ENCODE results near the gene SPDYE2.
"Not testable (repeated sequence)": the region's sequence is repeated elsewhere in the genome, so short reads cannot be mapped to it uniquely, and the experiment has no call there.

The SPDYE2 gene, protein sequence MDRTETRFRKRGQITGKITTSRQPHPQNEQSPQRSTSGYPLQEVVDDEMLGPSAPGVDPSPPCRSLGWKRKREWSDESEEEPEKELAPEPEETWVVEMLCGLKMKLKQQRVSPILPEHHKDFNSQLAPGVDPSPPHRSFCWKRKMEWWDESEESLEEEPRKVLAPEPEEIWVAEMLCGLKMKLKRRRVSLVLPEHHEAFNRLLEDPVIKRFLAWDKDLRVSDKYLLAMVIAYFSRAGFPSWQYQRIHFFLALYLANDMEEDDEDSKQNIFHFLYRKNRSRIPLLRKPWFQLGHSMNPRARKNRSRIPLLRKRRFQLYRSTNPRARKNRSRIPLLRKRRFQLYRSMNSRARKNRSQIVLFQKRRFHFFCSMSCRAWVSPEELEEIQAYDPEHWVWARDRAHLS

DNA sequence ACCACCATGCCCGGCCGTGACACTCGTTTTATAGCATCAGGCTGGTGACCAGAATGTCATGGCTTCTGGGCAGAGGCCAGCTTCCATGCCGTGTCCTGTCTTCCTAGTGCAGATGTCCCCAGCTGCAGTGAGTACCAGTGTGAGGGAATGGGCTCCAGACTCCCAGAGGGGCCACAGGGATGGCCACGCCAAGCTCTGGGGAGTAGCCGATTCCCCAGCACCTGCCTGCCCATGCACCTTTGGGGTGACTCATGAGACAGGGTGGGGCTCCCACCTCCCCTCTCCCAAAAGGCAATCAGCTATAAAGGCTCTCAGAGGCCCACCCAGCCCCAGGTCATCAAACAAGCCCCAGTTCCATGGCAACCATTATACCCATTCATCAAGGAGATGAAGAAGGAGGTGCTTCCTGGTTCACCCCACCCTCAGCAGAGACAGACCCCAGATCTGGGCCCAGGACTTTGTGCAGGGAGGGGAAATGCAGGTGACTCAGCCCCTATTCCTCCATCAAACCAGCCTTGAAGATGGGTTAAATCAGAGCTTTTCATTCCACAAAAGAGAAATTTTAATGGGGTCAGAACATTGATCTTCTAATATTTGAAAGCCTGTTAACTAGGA is at the start of gene SPDYE2:
SPDYE2 (plus strand) TSS at position 419 of the 615 bp plus-strand sequence. CDS start 2,030 bp downstream, outside the sequence.
- CTCF ChIA-PET, H3K36me3 Mint-ChIP-seq, H3K9me3 Mint-ChIP-seq, H3K27ac Mint-ChIP-seq, H3K4me1 Mint-ChIP-seq, H3K27me3 Mint-ChIP-seq, H3K4me3 Mint-ChIP-seq, DNase-seq: not testable (repeated sequence)

DNA sequence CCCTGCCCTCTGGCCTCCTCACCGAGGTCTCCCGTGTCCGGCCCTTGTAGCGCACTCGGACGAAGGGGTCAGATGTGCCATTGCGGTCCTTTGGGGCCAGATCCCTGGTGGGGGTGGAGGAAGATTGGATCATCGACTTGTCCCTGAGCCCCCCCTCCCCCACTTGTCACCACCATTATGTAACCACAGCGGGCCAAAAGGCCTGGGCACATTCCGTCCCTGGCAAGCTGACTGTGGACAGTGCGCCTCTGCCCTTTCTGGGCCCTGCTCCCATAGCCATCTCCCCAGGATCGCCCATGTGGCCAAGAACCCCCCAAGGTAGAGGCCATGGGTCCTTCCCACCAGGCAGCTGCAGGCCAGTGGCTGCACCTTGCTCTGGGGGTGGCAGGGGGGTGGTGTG is 47.9 kb upstream of the SPDYE2 start:
- CTCF ChIA-PET, H3K36me3 Mint-ChIP-seq, DNase-seq, H3K4me3 Mint-ChIP-seq, H3K9me3 Mint-ChIP-seq, H3K27me3 Mint-ChIP-seq, H3K27ac Mint-ChIP-seq, H3K4me1 Mint-ChIP-seq: not testable (repeated sequence)

DNA sequence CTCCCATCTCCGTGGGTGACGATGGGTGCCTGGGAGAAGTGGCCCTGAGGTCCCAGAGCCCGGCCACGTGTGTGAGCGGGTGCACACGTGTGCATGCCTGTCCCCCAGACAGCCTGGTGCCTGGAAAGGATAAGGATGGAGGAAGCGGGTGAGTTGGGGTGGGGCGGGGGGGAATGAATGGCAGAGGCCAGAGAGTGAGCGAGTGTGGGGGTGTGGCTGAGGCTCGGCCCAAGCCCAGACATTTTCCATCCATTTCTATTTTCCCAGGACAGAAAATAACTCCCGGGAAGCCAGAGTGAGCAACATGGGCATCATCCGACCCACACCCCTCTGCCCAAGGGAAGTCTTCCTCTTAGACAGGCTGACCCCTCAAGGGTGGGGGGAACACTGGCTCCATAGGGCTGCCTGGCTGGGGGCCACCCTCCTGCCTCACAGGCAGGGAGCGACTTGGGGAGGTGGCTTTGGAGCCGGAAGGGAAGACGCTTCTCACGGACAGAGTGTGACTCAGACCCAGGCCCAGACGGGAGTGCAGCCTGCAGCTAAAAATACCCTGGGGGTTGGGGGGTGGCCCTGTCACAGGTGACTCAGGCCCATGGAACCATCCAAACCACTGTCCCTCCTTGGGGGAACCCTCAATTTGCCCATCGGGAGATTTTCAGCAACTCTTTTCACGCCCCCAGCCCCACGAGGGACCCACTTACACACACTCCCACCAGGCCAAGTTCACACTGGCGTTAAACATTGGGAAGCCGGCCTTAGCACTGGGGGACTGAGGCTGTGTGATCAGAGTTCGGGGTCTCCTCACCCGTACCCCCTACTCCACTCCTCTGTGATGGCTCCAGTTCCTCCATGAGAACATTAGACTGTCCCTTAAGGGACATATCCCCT is 45.5 kb upstream of the SPDYE2 start:
- DNase-seq, H3K9me3 Mint-ChIP-seq, CTCF ChIA-PET, H3K27me3 Mint-ChIP-seq, H3K4me3 Mint-ChIP-seq, H3K27ac Mint-ChIP-seq, H3K4me1 Mint-ChIP-seq, H3K36me3 Mint-ChIP-seq: not testable (repeated sequence)

DNA sequence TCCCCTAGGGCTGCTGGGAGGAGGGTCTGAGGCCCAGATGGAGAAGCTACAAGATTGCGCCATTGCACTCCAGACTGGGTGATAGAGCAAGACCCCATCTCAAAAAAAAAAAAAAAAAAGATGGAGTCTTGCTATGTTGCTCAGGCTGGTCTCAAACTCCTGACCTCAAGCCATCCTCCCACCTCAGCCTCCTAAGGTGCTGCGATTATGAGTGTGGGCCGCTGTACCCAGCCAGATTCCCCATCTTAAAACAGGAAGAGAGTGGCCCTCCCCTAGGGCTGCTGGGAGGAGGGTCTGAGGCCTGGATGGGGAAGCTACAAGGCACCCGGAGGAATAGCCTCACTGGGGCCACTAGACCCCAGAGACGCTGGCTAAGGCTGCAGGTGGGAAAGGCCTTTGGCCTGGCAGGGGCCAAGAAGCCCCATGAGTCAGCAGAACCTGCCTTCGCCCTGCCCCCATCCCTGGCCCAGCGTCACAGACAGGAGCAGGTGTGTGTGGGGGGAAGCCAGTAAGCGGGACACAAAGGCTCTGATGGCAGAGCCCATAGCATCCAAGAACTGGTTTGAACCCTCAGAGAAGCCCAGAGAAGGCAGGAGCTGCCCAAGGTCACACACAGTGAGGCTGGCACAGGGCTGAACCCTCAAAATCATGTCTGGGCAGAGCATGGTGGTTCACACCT is 43.5 kb upstream of the SPDYE2 start:
- H3K4me3 Mint-ChIP-seq, H3K36me3 Mint-ChIP-seq, CTCF ChIA-PET, H3K9me3 Mint-ChIP-seq, H3K27ac Mint-ChIP-seq, DNase-seq, H3K27me3 Mint-ChIP-seq, H3K4me1 Mint-ChIP-seq: not testable (repeated sequence)

DNA sequence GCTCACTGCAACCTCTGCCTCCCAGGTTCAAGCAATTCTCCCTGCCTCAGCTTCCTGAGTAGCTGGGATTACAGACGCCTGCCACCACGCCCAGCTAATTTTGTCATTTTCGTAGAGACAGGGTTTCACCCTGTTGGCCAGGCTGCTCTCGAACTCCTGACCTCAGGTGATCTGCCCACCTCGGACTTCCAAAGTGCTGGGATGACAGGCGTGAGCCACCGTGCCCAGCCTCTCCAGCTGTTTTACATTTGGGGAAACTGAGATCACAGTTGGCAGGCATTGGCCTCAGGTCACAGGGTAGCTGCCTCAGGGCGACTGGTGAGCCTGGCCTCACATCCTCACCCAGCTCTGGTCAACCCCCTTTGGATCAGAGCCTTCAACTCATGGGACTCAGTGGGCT is 40.5 kb upstream of the SPDYE2 start:
- H3K4me3 Mint-ChIP-seq, H3K27ac Mint-ChIP-seq, H3K4me1 Mint-ChIP-seq, H3K9me3 Mint-ChIP-seq, H3K27me3 Mint-ChIP-seq, CTCF ChIA-PET, H3K36me3 Mint-ChIP-seq: not testable (repeated sequence)
- DNase-seq: peak; percentile 13

DNA sequence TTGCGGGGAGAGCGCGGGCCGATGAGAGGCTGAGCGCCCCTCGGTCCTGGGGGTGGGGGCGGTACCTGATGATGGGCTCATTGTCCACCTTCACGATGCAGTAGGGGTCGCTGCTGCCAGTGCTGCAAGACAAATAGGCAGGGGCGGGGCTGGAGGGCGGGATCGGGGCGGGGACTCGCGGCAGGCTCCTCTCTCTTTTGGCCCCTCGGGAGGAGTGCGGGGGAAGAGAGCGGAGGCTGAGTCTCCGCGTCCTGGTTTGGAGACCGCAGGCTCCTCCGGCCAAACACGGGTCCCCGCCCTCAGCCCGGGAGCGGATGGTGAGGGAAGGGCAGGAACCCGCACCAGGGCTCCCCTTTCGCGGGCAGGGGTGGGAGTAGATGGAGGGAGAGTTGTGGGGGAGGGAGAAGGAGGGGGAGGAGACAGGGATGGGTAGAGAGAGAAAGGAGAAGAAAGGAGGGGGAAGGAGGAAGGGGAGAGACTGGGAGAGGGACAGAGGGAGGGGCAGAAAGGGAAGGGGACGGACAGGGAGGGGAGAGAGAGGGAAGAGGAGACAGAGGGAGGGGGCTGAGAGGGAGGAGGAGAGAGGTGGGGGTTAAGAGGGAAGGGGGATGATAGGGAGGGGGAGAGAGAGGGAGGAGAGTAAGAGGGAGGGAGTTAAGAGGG is 39.0 kb upstream of the SPDYE2 start:
- CTCF ChIA-PET, H3K27me3 Mint-ChIP-seq, H3K4me3 Mint-ChIP-seq, H3K36me3 Mint-ChIP-seq, H3K27ac Mint-ChIP-seq, H3K4me1 Mint-ChIP-seq, H3K9me3 Mint-ChIP-seq, DNase-seq: not testable (repeated sequence)

DNA sequence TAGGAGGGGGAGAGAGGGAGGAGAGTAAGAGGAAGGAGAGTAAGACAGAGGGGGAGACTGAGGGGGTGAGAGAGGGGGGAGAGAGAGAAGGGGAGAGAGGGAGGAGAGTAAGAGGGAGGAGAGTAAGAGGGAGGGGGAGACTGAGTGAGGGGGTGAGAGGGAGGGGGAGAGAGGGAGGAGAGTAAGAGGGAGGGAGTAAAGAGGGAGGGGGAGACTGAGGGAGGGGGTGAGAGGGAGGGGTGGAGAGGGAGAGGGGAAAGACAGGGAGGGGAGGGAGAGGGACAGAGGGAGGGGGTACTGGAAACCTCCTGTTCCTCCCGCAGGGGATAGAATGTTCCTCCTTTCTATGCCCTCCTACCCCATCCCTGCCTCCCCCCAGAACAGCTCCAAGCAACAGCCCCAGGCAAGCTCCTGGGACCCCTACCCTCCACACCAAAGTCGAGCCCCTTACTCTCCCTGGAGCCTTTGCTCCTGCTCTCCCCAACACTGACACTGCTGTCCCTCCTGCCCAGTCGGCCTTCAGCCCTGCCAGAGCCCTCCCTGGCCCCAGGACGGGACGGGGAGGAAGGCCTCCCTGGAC is 38.3 kb upstream of the SPDYE2 start:
- H3K4me1 Mint-ChIP-seq, H3K4me3 Mint-ChIP-seq, CTCF ChIA-PET, H3K27me3 Mint-ChIP-seq, H3K27ac Mint-ChIP-seq, H3K36me3 Mint-ChIP-seq, H3K9me3 Mint-ChIP-seq: not testable (repeated sequence)
- DNase-seq: peak; percentile 20

DNA sequence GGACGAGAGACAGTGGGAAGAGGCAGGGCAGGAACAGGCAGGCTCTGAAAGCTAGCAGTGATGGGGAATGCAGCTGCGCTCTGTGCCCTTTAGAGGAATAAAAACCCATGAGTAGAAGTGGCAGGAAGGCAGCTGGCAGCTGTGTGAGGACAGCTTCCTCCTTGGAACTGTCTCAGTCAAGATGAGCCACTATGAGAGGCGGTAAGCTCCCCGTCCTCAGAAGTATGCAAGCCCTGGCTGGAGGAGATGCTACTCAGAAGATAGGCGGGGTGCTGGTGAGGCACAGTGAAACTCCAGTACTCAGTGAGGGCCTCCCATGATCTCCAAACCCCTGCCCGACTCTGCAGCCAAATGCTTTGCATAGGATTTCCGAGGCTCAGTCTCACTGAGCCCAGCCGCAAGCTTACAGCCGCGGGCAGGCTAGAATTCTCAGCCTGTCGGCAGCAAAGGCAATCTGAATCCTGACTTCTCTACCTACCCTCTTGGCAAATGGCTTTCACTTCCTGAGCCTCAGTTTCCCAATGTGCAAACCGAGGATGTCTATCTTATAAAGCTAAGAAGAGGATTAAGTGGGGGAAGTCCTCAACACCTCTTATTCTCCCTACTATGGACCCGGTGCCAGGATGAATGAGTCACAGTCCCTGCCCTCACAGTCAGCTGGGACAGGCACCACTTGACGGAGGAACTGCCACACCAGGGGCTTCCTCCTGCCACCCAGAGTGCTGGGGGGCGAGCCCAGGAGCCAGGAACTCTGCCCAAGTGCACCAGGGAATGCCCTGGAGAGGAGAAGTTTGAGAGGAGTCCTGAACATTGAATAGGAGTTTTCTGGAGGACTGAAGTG is 35.9 kb upstream of the SPDYE2 start:
- H3K27ac Mint-ChIP-seq, H3K27me3 Mint-ChIP-seq, CTCF ChIA-PET, H3K4me3 Mint-ChIP-seq, DNase-seq, H3K9me3 Mint-ChIP-seq, H3K36me3 Mint-ChIP-seq, H3K4me1 Mint-ChIP-seq: not testable (repeated sequence)

DNA sequence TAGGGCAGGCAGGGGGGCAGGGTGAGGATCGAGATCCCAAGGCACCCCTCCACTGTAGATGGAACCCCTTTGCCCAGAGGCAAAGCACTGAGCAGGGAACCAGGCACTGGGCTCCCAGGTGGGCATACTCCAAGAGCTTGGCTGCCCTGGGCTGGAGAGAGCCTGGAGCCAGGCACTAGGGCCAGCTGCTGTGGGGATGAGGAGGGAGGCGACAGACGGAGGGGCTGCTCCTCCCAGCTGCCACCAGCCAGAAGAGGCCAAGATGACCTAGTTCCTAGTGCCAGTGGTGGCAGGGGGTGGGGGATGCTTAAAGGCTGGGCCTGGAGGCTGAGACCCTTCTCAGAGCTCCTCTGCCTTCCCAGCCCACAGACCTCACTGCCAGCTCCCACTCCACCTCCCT is 35.1 kb upstream of the SPDYE2 start:
- H3K9me3 Mint-ChIP-seq, H3K27me3 Mint-ChIP-seq, H3K27ac Mint-ChIP-seq, H3K36me3 Mint-ChIP-seq, H3K4me3 Mint-ChIP-seq, H3K4me1 Mint-ChIP-seq, DNase-seq, CTCF ChIA-PET: not testable (repeated sequence)

DNA sequence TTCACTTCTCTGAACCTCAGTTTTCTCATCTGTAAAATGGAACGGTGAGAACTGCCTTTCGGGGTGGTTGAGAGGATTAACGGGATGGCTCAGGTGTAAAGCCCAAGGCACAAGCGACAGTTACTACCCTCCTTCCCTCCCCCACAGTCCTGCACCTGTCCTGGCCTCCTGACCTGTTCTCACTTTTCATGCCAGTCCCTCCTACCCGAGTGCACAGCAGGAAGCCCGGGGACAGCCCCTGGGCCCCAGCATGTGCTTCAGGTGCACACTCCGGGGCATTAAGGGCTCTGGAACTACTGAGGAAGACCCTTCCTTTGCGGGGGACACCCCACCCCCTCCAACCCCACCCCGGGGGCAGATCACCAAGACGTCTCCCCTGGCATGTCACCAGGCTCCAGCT is 34.1 kb upstream of the SPDYE2 start:
- DNase-seq, H3K4me3 Mint-ChIP-seq, H3K4me1 Mint-ChIP-seq, H3K9me3 Mint-ChIP-seq, H3K36me3 Mint-ChIP-seq, CTCF ChIA-PET, H3K27me3 Mint-ChIP-seq, H3K27ac Mint-ChIP-seq: not testable (repeated sequence)

DNA sequence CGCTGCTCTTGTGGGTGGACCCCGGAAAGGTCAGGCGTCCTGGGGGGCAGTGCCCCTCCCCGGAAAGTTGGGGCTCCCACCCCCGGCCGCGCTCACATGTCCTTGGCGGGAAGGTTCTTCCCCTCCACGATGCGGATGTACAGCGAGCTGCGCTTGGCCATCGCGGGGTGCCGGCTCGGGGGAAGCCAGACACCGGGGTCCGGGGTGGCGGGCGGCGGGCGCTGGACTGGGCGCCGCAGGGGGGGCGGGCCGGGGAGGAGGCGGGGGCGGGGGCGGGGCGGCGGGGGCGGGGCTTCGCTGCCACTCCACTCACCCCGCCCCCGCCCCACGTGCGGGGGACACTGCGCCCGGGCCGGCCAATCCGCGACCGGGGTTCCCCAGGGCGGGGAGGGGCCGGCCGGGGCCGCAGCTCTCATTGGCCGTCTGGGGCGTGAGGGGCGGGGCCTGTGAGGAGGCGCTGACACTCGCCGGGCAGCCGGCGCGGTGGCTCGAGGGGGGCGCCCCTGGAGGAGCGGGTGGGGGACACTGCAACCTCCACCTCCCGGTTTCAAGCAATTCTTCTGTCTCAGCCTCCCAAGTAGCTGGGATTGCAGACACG is 33.4 kb upstream of the SPDYE2 start, which contains the start of gene RASA4B:
RASA4B (minus strand) TSS at position 228 of the 598 bp plus-strand sequence; CDS start at position 161, 67 bp downstream.
- not testable (repeated sequence) for H3K4me3 Mint-ChIP-seq, H3K27ac Mint-ChIP-seq

DNA sequence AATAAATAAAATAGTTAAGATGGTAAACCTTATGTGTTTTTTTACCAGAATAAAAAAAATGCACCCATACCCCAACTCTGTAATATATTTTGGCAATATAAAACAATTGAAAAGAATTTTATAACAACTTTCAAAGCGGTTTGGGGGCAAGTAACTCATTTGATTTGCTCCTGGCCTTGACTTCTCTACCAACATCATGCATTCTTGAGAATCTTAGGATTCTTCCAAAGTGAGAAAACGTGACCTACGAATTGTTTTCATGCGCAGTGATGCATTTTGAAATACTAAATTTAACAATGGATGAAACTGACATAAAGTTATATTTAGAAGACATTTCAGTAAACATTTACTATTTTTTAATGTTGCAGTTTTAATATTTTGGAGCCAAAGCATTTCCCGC is 30.2 kb upstream of the SPDYE2 start:
- H3K4me3 Mint-ChIP-seq, DNase-seq, H3K36me3 Mint-ChIP-seq, H3K27ac Mint-ChIP-seq, H3K4me1 Mint-ChIP-seq, CTCF ChIA-PET, H3K9me3 Mint-ChIP-seq, H3K27me3 Mint-ChIP-seq: not testable (repeated sequence)

More for the DNA sequence above, 33.4 kb upstream of the SPDYE2 start, which contains the start of gene RASA4B:
- H3K4me1 Mint-ChIP-seq, H3K9me3 Mint-ChIP-seq, H3K27me3 Mint-ChIP-seq, CTCF ChIA-PET, H3K36me3 Mint-ChIP-seq: not testable (repeated sequence)
- DNase-seq: peak; percentile 39

DNA sequence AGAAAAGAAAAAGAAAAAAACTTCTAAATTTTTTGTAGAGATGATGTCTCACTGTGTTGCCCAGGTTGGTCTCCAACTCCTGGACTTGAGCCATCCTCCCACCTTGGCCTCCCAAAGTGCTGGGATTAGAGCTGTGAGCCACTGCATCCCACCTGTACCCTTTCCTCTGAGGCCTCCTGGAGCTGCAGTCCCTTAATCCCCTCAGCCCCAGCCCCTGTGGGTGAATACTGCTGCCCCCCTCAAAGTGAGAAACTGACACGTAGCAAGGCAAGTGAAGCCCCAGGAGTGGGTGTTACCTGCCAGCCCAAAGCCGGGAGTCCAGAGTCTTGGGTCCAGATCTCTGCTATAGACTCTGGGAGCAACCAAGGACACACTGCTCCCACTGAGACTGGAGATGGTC is 26.2 kb upstream of the SPDYE2 start:
- H3K4me3 Mint-ChIP-seq, H3K9me3 Mint-ChIP-seq, DNase-seq, H3K4me1 Mint-ChIP-seq, H3K27ac Mint-ChIP-seq, H3K36me3 Mint-ChIP-seq, CTCF ChIA-PET, H3K27me3 Mint-ChIP-seq: not testable (repeated sequence)

Data from activated naive CD4-positive, alpha-beta T cell treated with anti-CD3 and anti-CD28 coated beads, Interleukin-2, amount 10 ng/mL, durations not matched to agents 7 days and 5 days (primary cell).